NCI-H446 treated with DMSO at 0.1 percent for 48 hours (cell line): Measurements from ENCODE around the gene MTIF3.
A peak's percentile ranks its signal among the peaks of the same experiment; 100 is the strongest.

Experiments used
- DNase-seq: peaks from one replicate; lab custom pipeline; 2025; lab: John Stamatoyannopoulos, UW

MTIF3 gene

DNA sequence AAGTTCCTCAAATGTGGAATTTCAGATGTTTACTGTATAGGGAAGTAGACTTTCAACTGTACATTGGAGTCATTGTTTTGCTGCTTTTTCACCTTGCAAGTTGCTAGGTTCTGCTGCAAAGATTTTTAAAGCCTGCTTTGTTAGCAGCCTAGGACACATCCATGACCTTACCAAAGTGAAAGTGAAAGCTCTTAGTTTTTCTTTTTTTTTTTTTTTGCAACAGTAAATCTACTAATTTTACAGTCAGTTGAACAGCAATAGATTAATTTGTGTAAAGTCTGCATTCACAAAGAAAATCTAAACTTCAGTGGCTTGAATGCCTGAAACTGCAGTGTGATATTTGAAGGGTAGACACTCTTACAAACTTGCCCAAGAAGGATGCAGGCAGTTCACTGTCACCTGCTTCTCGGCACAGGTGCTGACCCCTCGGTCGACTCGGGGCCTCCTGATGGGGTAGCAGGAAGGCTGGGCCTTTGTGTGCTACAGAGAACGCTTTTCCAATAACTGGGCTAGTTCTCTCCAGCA is 5.0 kb upstream of the MTIF3 start:
- no peak for DNase-seq

DNA sequence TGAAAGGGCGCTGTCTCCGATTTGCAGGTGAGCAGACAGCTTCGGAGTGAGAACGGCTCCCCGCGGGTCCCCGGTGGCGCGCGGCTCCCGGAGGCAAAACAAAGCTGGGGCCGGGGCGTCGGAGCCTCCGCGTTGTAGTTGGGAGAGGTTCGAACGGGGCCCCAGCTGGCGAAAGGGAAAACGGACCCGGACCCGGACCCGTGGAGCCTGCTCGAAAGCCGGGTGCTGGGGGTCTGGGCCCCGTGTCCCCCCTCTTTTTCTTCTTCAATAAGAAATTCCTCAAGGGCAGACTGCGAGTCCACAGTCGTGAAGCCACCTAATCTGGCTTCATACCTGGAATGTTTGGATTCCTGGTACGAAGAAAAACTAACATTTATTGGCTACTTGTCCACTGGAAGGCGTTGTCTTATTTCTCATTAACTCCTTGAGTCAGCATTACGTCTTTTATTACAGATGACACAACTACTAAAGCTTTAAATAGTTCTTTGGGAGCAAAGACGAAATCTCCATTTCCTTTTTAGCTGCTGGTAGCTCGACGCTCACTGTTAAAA is 632 bp upstream of the MTIF3 start:
- DNase-seq, result no peak

DNA sequence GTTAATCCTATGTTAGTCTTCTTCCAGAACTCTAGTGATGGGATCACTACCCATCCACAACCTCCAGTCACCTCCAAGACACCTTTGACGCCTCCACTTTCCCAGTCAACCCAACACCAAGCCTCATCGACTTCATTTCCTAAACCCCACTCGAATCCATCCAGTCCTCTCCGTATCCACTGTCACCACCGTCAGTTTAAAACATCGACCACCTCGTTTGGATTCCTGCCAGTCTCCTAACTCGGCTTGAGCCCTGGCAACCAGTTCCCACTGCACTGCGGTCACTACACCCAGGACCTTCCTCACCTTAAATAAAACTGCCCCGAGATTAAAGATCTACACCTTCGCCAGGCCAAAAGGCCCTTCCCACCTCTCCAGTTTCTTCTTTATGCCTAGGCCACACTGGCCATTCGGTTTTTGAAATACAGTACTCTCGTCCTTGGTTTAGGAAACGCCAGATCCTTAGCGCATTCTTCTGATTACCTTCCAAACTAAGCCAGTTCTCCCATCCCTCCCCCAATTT is 1.2 kb downstream of the MTIF3 start:
- no peak for DNase-seq

DNA sequence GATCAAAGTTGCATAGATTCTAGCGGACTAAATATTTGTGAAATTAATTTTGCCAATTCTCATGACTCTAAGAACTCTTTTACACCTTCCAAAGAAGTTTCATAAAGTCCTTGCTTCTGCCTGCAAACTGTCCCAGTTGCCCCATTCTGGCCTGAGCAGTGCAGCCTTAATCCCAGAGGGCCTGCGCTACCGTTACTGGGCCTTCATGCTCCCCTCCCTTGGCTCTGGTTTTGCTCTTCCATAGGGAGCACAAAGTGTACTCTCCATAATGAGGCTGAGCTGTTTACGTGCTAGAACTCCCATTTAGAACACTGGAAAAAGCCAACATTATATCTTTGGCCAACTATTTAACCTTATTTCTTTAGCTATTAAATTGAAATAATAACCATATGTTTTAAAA is 2.1 kb downstream of the MTIF3 start:
- no peak for DNase-seq

DNA sequence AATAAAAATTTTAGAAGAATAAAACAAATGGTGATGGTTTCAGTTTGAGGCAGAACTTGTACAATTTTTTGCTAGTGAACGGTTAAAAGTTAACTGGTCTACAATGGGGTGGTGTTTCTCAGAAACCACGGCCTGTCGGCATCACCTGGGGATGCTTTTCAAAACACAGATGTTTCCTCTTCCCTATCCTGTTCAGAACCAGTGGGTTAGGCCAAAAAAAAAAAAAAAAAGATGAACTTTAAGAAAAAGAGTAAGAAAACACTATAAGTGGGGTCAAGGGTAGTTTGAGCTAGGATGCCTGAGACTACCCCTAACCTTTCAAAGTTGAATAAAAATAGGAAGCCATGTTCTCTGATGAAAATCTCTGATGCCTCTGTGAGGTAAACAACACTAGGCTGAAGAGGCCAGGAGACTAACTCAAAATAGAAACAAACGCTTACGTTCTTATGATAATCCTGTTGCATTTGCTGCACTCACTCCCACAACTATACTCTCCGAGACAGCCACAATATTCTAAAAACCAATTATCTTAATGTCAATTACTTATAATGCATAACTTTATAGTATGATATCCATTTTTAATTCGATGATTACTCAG is 3.3 kb downstream of the MTIF3 start:
- no peak for DNase-seq

DNA sequence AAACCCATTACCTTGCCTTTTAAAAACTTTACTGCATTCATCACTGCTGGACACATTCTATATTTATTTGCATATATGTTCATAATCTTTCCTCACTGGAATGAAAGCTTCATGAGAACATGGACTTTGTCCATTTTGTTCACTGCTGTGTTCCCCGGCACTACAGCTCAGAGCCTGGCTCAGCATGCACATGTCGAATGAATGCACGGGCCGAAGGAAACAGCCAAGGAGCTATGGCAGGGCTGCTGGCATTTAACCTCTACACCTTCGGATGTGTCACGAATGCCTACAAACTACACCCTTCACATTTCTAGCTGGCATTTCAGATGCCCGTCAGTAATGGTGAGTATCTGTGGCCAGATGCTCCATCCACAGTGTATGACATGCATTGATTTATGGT is 7.6 kb downstream of the MTIF3 start:
- DNase-seq, result no peak

DNA sequence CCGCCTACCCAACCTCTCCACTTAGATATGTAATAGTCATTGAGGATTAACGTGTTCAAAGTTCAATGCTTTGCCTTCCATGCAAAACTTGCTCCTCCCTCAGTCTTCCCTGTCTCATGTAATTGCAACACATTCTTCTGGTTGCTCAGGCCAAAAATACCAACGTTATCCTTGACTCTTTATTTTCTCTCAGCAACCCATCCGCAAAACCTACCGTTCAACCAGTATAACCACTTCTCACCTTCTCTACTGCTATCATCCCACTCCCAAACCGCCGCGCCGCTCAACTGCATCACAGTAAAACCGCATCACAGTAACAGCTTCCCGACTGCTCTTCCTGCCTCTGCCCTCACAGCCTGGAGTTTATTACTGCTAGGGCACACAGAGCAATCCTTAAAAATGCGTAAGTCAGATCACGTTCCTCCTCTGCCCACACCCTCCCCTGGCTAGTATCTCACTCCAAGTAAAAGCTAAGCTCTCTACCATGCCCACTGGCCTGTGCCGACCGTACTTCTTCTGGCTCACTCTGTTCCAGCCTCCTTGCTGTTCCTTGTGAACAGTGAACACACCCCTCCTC is 8.2 kb downstream of the MTIF3 start:
- no peak for DNase-seq

DNA sequence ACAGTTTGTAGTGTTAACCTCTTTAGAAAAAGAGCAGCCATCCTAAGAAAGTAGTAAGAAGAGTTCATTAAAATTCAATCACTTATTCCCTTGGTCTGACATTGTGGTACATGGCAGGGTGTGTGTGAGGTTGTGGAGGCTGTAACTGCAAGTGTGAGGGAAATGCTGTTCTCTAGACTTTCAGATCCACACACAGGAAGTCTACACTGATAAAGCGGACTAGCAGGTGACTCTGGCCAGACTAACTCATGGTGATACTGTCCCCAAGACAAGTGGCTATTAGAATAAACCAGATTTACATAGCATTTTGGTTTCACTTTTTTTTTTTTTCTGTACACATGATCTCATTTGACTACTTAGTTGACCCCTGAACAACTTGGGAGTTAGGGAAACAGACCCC is 10.0 kb downstream of the MTIF3 start:
- no peak for DNase-seq

DNA sequence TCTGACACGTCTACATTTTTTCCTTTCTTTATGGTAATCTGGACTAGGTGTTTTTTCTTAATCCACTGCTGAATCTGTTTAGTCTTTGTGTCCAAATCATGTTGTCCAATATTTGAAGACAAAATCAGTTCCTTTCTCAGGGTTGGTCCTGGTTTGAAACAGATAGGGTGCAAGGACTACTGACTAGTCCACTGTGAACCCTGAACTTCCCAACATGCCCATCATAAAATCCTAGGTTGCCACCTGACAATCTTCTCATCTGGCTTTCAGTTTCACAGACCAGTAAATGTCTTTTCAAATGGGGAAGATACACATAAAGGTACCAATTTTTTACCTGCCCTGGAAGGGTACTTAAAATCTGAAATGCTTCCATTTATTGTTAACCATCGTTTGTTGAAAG is 13.2 kb downstream of the MTIF3 start:
- DNase-seq, result no peak

DNA sequence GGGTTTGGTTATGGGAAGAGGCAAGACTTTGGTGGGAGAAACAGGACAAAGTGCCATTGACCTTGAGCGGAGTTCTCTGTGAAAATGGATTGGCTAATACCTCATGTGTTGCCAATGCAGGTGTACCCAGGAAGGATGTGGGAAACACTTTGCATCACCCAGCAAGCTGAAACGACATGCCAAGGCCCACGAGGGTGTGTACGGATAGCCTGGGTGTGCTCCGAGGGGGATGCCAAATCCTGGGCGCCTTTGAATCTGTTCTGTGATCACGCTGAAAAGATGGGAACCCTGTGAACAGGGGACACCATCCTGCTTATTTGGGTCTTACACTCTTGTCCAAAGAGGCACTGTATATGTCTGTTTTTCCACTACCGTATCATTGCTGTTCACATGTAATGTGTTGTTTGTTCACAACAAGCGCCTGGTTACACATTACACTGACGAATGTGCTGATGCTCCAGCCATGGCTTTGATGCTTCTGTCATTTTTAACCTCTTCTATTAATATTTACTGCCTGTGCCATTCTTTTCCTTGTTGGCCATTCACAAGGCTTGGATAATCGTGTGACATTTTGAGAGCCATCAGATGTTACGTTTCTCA is 17.7 kb downstream of the MTIF3 start:
- no peak for DNase-seq

DNA sequence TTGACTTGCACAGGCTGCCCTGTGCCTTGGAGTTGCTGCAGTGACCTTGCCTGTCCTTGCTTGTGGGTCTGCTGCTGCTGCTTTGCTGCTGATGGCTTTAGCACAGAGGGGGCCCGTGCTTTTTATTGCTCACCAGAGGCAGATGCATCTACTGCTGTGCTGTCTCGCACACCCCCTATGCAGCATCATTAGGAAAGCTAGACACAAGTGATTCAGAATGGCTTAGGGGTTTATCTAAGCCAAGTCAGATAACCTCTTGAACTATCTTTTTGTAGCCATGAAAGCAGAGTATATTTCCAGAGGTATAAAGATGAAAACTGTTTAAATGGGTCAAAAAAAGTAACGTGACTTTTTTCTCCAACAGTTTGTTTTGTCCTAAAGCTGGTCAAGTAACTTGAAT is 18.2 kb downstream of the MTIF3 start:
- no peak for DNase-seq

DNA sequence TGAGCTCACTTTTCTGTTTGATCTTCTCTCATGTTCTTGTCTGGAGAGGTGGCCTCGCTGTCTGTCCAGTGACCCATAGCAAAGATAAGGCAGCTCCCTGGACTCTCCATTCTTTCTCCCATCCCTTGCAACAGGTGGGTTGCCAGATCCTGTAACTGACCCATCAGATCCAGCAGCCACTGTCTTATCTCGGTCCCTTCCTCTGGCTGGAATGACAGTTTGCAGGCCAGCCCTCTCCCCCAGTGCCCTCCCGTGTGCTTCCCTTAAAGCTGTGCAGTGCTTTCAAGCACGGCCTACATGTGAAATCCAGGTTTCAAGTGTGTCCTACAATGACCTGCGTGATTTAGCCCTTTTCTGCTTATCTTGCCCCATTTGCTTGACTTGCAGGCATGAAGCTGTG is 22.2 kb downstream of the MTIF3 start:
- DNase-seq, result no peak

DNA sequence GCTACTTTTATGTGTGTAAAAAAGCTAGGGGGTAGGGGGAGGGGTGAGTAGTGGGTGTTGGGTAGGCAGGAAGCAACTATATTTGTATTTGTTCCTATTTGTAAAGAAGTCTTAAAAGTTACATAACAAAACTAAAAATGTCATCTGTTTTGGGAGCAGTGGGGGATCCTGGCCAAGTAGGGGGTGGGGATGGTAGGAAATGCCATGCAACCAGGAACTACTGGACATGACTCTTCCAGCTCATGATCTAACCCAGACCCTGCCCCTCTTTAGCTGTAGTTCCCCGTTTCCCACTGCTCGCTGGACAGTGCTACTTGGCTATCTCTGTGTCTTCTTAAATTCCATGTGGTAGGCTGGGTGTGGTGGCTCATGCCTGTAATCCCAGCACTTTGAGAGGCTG is 22.7 kb downstream of the MTIF3 start:
- no peak for DNase-seq

DNA sequence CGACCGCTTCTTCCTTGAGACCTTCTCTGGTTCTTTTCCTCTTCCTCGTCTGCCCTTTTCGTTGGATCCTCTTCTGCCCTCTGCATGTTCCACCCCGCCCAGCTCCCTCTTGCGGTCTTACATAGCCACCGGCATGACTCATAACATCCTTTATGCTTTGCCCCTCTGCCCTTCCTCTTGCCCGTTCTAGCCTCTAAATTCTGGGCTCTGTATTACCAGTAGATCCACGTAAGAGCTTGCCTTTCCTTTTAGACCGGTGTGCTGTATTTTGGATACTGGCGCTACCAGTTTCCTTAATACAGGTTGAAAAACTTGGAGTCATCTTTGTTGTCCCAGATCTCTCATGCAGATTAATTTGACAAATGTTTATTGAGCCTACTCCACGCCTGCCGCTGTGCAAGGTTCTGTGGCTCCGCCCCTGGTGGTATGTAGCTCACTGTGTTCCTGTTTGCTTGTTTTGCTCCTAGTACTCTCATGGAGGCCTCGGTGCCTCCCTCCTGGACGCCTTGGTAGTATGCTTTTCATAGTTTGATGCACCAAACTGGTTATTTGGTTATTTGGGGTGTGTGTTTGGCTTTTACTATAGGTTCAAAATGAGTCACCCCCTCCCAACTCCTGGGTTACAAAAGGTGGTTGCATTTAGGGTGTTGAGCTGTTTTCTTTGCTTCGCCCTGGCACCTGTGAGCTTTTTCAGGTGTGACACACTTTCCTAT is 24.3 kb downstream of the MTIF3 start:
- peak; percentile 14 for DNase-seq

DNA sequence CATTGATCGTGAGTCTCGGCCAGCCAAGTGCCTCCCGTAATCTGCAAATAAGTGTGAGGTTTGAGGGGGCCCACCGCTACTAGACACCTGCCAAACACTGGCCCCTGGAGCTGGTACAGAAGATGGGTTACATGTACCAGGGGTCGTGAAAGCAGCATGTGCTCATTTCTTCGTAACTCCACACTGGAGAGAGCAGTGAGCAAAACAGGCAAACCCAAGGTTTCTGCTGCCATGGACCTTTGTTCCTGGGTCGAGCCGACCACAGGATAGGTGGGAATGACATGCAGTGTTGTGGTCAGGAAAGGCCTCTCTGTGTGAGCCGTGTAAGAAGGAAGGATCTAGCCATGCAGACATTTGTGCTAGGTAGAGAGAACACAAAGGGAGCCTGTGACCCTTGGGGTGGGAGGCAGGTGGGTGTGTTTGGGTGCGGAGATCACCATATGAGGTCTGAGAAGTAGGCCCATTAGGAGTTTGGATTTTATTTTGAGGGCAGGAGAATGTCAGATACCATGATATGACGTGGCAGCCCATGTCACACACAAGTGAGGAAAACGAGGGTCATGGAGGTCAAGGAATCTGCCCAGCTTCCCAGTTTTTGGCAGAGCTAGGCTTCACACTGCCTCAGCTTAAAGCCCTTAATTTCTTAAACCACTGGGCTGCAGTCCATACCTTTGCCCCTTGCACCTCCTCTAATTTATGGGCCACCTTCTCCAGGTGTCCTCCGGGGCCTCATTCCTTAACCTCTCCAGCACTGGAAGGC is 25.0 kb downstream of the MTIF3 start:
- no peak for DNase-seq

DNA sequence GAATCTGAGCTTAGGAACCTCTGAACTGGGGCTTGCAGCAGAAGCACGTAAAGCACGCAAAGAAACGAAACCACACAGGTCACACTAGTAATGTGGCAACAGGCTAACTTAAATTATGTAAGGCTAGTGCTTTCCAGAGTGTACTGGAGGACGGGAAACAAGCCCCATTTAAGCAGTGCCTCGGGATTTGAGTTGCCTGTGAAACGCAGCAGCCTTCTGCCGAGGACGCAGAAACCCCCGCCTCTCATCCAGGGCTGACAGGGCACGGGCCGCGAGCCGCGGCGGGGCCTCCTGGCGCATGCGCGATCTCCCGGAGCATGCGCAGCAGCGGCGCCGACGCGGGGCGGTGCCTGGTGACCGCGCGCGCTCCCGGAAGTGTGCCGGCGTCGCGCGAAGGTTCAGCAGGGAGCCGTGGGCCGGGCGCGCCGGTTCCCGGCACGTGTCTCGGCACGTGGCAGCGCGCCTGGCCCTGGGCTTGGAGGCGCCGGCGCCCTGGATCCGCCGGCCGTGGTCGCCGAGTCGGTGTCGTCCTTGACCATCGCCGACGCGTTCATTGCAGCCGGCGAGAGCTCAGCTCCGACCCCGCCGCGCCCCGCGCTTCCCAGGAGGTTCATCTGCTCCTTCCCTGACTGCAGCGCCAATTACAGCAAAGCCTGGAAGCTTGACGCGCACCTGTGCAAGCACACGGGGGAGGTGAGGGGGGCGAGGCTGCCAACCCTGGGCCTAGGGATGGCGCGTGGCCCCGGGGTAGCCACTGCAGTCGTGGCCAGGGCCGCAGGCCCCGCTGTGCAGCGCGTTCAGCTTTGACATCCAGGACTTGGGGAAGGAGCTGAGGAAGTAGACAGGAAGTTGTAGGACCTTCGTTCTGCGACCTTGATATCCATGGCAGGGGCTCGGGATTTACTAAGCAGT is 25.9 kb downstream of the MTIF3 start, which contains the start of gene GTF3A:
Gene GTF3A, plus strand, starts transcription at position 374 of the 912 bp plus-strand sequence.
- peak; percentile 70 for DNase-seq

DNA sequence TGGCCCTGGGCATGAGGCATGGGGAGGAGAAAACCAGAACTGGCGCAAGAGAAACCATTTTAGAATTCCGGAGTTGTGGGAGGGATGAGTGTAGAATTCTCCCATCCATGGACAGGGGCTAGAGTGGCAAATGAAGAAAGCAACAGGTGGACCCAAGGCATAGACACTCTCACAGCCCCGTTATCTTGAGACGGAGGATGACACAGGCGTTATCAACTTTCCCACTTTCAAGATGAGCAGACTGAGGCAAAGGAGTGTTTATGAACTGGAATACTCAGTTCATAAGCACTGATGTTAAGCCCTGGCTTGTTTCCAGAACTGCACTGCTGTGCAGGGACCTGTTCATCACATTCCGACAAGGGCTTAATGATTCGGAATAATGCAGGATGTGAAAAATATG is 27.0 kb downstream of the MTIF3 start:
- DNase-seq, result no peak

DNA sequence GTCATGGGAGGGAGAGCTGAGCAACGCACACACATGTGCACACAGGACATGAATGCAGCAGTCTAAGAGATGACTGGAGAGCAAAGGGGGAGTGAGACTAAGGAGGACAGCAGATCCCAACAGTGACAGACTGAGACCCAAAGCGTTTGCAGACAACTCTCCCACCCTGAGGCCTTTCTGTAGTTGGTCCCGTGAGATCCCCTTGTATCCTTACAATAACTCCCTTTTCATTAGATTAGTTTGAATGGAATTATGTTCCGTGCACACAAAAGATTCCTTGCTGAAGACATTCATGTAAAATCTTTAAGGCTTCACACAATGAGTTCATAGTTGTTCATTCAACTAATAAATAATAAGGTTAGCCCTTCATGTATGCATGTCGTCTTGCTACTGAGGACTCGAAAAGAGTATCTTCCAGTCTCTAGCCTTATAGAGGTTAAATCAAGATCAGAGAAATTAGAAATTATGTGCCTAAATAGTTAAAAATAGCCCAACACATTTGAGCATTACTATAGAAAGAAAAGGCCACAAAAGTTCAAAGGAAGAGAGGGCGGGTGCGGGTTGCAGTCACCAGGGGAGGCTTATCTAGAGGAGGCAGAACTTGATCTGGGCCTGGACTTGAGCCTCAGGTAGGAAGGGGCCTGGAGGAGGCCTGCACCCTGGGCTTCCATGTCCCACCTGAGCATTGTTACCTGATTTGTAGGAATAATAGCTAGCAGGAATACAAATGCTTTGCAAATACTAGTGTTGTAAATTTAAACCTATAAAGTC is 29.1 kb downstream of the MTIF3 start:
- no peak for DNase-seq

DNA sequence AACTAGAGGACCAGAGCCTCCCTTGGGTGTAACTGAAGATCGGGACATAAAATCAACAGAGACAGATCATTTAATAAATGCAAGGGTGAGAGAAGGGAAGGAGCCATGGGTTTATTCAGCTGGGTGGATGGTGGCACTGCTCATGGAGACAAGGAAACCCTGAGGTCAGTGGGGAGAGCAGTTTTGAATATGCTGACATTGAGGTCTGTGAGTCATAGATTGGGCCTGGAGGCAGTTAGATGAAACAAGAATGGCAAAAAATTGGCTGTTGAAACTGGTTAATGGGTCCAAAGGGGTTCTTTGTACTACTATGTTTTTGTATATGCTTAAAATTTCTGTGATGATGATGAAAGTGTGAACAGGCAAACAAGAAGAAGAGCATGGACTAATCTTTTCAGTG is 31.0 kb downstream of the MTIF3 start:
- DNase-seq, result no peak

DNA sequence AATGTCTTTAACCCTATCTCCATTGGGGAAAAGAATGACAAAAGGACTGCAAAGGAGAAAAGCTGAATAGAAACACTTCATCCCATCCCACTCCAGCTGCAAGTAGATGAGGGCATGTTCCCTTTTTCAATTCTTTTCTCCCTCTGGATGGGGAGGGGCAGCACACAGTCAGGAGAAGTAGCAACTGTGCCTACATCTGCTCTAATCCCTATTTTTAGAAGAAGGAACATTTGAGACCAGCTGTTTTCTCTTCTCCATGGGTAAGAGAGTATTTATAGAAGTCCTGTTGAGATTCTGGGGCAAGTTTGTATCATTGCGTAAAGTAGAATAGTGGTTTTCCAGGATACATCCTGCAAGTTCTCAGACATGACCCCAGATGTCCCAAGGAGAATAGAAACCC is 35.2 kb downstream of the MTIF3 start:
- no peak for DNase-seq
